SK-N-SH (cell line): Measurements from ENCODE around the gene MT1X.

Experiments used
- CTCF ChIP-seq: fragments of 200-600 bp; sonication (generic); IDR thresholded peaks from 2 replicates; pipeline ENCODE4 v1.6.1; 2017; ENCODE audit warnings: antibody characterized with exemption, mild to moderate bottlenecking, moderate library complexity
- EZH2phosphoT487 ChIP-seq: fragments of 200-600 bp; sonication (generic); IDR thresholded peaks from 2 replicates; pipeline ENCODE4 v1.6.1; 2017; ENCODE audit warnings: low read depth, mixed run types, mild to moderate bottlenecking, antibody characterized with exemption, moderate library complexity, borderline replicate concordance
- MEF2A ChIP-seq: IDR thresholded peaks from 2 replicates; pipeline ENCODE4 v1.4.0; 2012; ENCODE audit warnings: low read depth, borderline replicate concordance

GRCh38 chr16:56652600-56652999 is 29.7 kb upstream of the MT1X start:
- TF ChIP-seq EZH2phosphoT487 (no peak), MEF2A (no peak), CTCF (no peak)
